Skeletal muscle satellite cell (primary cell): ENCODE results near the gene LRP1B.
"Not testable (repeated sequence)": the region's sequence is repeated elsewhere in the genome, so short reads cannot be mapped to it uniquely, and the experiment has no call there.

ENCODE experiments used
- H3K27me3 ChIP-seq: 2 replicates; pipeline ENCODE4 v1.7.0; 2013; ENCODE audit warnings: low read length; ENCODE audit not compliant: control insufficient read depth, insufficient read depth
- H3K36me3 ChIP-seq: 2 replicates; pipeline ENCODE4 v1.7.0; 2013; ENCODE audit warnings: mild to moderate bottlenecking, control low read depth, low read length; ENCODE audit not compliant: insufficient read depth
- H3K4me1 ChIP-seq: 2 replicates; pipeline ENCODE4 v1.7.0; 2013; ENCODE audit warnings: low read length; ENCODE audit not compliant: control insufficient read depth, insufficient read depth
- H3K4me2 ChIP-seq: 2 replicates; pipeline ENCODE4 v1.7.0; 2013; ENCODE audit warnings: mild to moderate bottlenecking, low read length
- H3K4me3 ChIP-seq: 2 replicates; pipeline ENCODE4 v1.7.0; 2013; ENCODE audit warnings: low read length
- H3K9ac ChIP-seq: 2 replicates; pipeline ENCODE4 v1.7.0; 2013; ENCODE audit warnings: mild to moderate bottlenecking, low read depth, low read length, moderate library complexity
- H3K9me3 ChIP-seq: replicated peaks from 2 replicates; pipeline ENCODE4 v1.7.0; 2013; ENCODE audit warnings: mild to moderate bottlenecking, control low read depth, low read length

LRP1B gene

GRCh38 chr2:140975237-140975636, 1155.6 kb downstream of the LRP1B start:
- Histone ChIP-seq H3K27me3 (no peaks in the 10 kb centered on the region), H3K9ac (no peak overlapping the region), H3K4me2 (no peak overlapping the region), H3K36me3 (no peaks in the 10 kb centered on the region), H3K4me3 (no peak overlapping the region), H3K4me1 (peaks cover 4% of the 10 kb centered on the region), H3K9me3 (no peaks in the 10 kb centered on the region)

GRCh38 chr2:140972724-140973123, 1158.1 kb downstream of the LRP1B start:
- peaks cover 4% of the 10 kb centered on the region for H3K4me1 ChIP-seq
- no peak overlapping the region for H3K9ac ChIP-seq
- H3K4me2 ChIP-seq: no peak overlapping the region
- no peak overlapping the region for H3K4me3 ChIP-seq
- no peaks in the 10 kb centered on the region for H3K9me3 ChIP-seq
- no peaks in the 10 kb centered on the region for H3K27me3 ChIP-seq
- no peaks in the 10 kb centered on the region for H3K36me3 ChIP-seq

GRCh38 chr2:140964324-140964723, 1166.5 kb downstream of the LRP1B start:
- H3K9me3 ChIP-seq, H3K4me1 ChIP-seq, H3K27me3 ChIP-seq, H3K4me3 ChIP-seq, H3K36me3 ChIP-seq, H3K9ac ChIP-seq, H3K4me2 ChIP-seq: not testable (repeated sequence)

- Histone ChIP-seq H3K9me3 (no peaks in the 10 kb centered on the region), H3K9ac (no peak overlapping the region), H3K4me2 (no peak overlapping the region), H3K36me3 (no peaks in the 10 kb centered on the region), H3K4me1 (no peaks in the 10 kb centered on the region), H3K4me3 (no peak overlapping the region), H3K27me3 (no peaks in the 10 kb centered on the region)
Measured at GRCh38 chr2:140949932-140950331, 1180.9 kb downstream of the LRP1B start.

GRCh38 chr2:140947236-140947635, 1183.6 kb downstream of the LRP1B start:
- Histone ChIP-seq H3K4me3 (no peak overlapping the region), H3K4me2 (no peak overlapping the region), H3K27me3 (no peaks in the 10 kb centered on the region), H3K9me3 (no peaks in the 10 kb centered on the region), H3K4me1 (no peaks in the 10 kb centered on the region), H3K36me3 (no peaks in the 10 kb centered on the region), H3K9ac (no peak overlapping the region)

- H3K9me3 ChIP-seq: no peaks in the 10 kb centered on the region
- no peak overlapping the region for H3K4me3 ChIP-seq
- no peaks in the 10 kb centered on the region for H3K27me3 ChIP-seq
- H3K4me1 ChIP-seq: no peaks in the 10 kb centered on the region
- H3K4me2 ChIP-seq: no peak overlapping the region
- H3K9ac ChIP-seq: no peak overlapping the region
- H3K36me3 ChIP-seq: no peaks in the 10 kb centered on the region
Measured at GRCh38 chr2:140943867-140944266, 1186.9 kb downstream of the LRP1B start.

- no peak overlapping the region for H3K4me3 ChIP-seq
- no peaks in the 10 kb centered on the region for H3K36me3 ChIP-seq
- no peaks in the 10 kb centered on the region for H3K4me1 ChIP-seq
- no peak overlapping the region for H3K4me2 ChIP-seq
- no peaks in the 10 kb centered on the region for H3K27me3 ChIP-seq
- no peak overlapping the region for H3K9ac ChIP-seq
- no peaks in the 10 kb centered on the region for H3K9me3 ChIP-seq
Measured at GRCh38 chr2:140942284-140942683, 1188.5 kb downstream of the LRP1B start.

GRCh38 chr2:140929849-140930248, 1201.0 kb downstream of the LRP1B start:
- no peak overlapping the region for H3K4me3 ChIP-seq
- no peaks in the 10 kb centered on the region for H3K27me3 ChIP-seq
- H3K36me3 ChIP-seq: no peaks in the 10 kb centered on the region
- no peaks in the 10 kb centered on the region for H3K4me1 ChIP-seq
- no peak overlapping the region for H3K4me2 ChIP-seq
- no peaks in the 10 kb centered on the region for H3K9me3 ChIP-seq
- no peak overlapping the region for H3K9ac ChIP-seq

- Histone ChIP-seq H3K4me1 (no peaks in the 10 kb centered on the region), H3K4me3 (no peak overlapping the region), H3K9me3 (no peaks in the 10 kb centered on the region), H3K4me2 (no peak overlapping the region), H3K9ac (no peak overlapping the region), H3K36me3 (no peaks in the 10 kb centered on the region), H3K27me3 (no peaks in the 10 kb centered on the region)
Measured at GRCh38 chr2:140918426-140918825, 1212.4 kb downstream of the LRP1B start.

GRCh38 chr2:140916410-140916809, 1214.4 kb downstream of the LRP1B start:
- Histone ChIP-seq H3K4me1 (no peaks in the 10 kb centered on the region), H3K36me3 (no peaks in the 10 kb centered on the region), H3K4me3 (no peak overlapping the region), H3K4me2 (no peak overlapping the region), H3K27me3 (no peaks in the 10 kb centered on the region), H3K9me3 (no peaks in the 10 kb centered on the region), H3K9ac (no peak overlapping the region)

- Histone ChIP-seq H3K4me1 (no peaks in the 10 kb centered on the region), H3K9me3 (no peaks in the 10 kb centered on the region), H3K36me3 (no peaks in the 10 kb centered on the region), H3K4me2 (no peak overlapping the region), H3K27me3 (no peaks in the 10 kb centered on the region), H3K4me3 (no peak overlapping the region), H3K9ac (no peak overlapping the region)
Measured at GRCh38 chr2:140910683-140911082, 1220.1 kb downstream of the LRP1B start.

GRCh38 chr2:140905083-140905781, 1225.6 kb downstream of the LRP1B start:
- H3K4me3 ChIP-seq: no peak overlapping the region
- H3K27me3 ChIP-seq: no peaks in the 10 kb centered on the region
- H3K4me1 ChIP-seq: no peaks in the 10 kb centered on the region
- no peak overlapping the region for H3K4me2 ChIP-seq
- no peak overlapping the region for H3K9ac ChIP-seq
- H3K36me3 ChIP-seq: no peaks in the 10 kb centered on the region
- no peaks in the 10 kb centered on the region for H3K9me3 ChIP-seq
